ENCODE data around the gene NSD1.
"Not testable (repeated sequence)": the region's sequence is repeated elsewhere in the genome, so short reads cannot be mapped to it uniquely, and the experiment has no call there.

Gene NSD1

DNA sequence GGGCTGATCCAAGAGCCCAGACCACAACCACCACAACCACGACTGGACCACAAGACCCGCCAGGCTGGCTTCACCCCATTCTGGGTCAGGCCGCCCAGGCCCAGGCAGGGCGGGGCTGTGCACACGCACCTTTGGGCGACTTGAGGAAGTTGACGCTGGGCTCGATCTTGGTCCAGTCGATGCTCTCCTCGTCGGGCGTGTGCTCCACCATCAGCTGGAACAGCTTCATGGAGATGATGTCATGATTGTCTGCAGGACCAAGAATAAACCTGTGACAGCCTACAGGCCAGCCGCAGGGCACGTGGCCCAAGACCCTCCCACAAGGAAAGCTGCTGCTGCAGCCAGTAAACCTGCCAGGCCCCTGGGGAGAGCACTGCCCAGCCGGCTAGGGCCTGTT lies 200.6 kb downstream of the NSD1 start:
- DNase-seq, result no peak

DNA sequence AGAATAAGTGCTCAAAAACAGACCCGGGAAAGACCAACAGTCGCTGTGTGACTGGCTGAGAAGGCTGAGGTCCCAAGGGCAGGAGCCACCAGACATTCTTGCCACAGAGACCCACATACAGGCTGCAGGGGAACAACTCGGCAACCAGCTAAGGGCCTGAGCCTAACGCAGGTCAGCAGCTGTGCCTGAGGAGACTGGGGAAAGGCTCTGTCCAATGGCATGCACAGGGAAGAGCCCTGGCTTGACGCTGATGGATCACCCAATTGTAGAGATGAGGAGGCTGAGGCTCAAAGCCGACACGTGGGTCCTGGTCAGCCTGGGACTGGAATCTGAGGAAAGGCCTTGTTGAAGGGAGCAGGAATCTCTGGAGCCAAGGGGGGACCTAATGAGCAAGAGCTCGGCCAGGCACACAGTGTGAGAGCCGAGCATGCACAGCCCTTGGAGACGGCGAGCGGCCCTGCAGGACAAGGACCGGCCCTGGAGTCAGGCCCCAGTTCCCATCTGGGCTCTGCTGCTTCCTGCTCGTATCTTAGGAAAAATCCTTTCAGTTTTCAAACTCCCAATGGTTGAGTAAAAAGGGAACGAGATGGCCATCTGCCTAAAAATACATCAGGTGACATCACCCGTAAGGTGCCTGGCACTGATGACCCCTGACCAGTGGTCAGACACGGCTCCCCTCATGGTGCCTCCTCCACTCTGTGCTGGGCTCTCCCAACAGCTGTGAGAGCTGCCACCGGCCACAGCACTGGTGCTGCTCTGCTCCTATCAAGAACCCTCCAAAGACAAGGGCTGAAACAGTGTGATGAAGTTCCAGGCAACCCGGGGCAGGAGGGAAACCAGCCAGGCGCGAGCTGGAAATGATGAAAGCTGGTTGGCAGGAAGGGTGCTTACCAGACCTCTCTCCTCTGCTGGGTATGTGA lies 201.5 kb downstream of the NSD1 start:
- no peak for DNase-seq

DNA sequence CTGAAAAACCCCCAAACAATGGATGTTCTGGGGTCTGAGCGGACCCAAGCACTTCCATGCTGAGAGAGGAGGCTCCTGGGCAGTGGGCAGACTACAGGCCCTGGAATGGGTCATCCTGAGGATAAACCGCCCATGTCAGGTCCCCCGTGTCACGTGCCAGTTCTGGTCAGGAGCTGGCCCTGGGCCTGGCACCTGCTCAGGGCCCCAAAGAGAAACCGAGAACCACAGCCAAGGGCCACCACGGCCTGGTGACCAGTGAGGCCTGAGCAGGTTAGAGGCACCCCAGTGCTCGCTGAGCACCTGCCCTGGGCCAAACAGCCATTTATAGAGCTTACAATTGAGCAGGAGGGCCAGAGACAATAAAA lies 202.1 kb downstream of the NSD1 start:
- DNase-seq, result no peak

DNA sequence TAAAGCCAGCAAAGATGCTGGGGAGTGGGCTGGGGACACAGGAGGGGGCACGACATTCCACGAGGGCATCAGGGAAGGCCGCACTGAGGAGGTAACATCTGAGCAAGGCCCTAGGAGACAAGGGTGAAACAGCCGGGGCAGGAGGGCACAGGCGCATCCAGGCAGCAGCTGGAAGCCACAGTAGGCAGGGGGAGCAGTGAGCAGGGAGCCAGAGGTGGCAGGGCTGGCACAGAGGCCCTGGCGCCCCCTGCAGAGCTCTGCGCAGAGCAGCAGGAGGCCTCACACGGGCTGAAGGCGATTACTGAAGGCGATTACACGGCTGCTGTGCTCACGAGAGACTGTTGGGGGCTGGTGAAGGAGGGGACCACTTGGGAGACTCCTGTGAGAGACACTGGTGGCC lies 202.5 kb downstream of the NSD1 start:
- DNase-seq, result no peak

DNA sequence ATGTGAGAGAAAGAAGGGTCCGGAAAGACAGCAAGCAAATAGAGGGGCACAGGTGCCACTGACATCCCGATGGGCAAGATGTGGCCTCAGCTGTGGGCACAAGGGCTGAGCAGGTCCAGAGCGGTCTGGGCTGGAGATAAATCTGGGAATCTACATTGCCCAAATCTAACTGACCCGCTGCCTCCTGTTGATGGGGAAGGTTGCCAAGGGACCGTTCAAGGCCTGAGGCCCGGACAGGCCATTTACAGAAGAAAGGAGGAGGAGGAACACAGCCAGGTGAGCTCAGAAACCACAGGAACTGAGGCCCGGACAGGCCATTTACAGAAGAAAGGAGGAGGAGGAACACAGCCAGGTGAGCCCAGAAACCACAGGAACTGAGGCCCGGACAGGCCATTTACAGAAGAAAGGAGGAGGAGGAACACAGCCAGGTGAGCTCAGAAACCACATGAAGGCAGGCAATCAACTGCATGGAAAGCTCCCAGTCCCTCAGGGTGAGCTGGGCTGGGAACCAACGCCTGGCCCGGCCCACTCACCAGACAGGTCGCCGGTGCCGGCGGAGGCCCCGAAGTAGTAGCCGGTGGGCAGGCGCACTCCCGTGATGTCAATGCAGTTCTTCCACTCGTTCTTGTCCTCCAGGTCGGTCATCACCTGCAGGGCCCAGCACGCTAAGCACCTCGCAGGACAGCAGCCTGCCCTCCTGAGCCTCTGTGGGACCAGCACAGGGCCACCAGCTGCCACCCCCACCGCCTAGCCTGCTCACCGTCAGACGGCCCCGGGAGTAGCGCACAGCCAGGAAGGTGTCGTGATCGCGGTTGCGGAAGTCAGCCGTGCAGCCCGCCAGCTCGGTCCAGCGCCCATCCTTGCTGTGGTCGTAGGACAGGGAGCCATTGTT lies 203.3 kb downstream of the NSD1 start:
- no peak for DNase-seq

DNA sequence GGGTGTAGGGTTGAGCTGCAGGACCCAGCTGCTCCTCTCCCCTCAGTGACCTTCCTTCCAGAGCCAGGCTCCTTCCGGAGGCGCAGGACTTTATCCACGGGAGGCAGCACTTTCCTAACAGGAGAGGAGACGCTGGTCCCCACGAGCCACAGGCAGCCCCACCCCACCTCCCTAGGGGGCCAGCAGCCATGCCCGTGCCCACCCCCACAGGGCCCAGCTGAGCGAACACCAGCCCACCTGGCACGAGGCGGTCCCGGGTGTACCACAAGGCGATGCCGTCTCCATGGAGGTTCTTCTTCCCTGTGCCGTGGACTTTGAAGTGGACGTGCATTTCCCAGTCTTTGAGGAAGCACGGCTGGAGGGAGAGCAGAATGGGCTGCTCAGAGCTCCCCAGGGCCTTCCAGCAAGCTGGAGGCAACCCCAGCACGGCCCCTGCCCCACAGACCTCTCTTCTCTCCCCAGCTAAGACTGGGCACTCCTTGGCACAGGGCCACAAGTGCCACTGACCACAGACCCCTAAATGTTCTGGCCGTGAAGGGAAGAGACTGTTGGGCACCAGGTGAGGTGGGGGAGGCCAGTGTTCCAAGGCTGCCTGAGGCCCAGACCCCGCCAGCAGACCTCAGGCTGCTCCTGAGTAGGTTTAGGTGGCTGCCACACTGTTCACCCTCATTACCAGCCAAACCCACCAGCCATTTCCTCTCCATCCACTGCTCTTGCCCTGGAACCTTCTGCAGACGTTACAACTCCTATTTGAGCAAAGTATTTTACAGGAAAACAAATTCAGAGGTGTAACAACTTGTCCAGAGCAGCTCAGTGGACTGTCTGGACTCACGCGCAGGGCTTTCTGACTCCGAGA lies 204.9 kb downstream of the NSD1 start:
- no peak for DNase-seq

DNA sequence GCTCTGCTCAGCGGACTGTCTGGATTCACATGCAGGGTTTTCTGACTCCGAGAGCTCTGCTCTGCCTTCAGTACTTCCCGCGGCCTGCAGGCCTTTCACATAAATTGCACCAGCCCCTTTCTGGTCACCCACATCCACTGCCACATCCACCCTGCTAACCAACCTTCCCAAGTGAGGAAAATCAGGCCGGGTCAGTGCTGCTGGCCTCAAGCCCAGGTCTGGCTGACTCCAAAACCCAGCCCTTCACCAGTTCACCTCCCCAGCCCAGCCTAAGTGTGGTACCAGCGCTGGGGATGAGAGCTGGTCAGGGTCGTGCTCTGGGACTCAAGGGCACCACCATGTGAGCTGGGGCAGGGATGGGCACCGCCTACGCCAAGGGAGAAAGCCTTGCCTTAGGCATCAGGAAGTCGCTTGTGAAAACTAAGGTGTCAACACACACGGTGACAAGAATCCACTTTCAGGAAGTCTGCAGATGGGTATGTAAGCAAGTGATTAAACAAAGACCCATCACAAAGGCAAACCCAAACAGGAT lies 205.6 kb downstream of the NSD1 start:
- no peak for DNase-seq

DNA sequence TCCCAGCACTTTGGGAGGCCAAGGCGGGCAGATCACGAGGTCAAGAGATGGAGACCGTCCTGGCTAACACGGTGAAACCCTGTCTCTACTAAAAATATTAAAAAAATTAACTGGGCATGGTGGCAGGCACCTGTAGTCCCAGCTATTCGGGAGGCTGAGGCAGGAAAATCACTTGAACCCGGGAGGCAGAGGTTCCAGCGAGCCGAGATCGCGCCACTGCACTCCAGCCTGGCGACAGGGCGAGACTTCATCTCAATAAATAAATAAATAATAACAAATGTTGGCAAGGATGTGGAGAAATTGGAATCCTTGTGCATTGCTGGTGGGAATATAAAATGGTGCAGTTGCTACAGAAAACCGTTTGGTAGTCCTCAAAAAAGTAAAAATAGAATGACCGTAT lies 209.4 kb downstream of the NSD1 start:
- DNase-seq, result not testable (repeated sequence)

DNA sequence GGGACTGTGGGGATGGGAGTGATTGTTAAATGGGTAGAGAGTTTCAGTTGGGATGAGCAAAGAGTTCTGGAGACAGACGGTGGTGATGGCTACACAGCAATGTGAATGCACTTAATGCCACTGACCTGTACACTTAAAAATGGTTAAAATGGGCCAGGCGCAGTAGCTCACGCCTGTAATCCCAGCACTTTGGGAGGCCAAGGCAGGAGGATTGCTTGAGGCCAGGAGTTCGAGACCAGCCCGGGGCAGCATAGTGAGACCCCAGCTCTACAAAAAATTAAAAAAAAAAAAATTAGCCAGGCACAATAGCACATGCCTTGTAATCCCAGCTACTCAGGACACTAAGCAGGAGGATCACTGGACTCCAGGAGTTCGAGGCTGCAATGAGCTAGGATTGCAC lies 210.2 kb downstream of the NSD1 start:
- no peak for DNase-seq

DNA sequence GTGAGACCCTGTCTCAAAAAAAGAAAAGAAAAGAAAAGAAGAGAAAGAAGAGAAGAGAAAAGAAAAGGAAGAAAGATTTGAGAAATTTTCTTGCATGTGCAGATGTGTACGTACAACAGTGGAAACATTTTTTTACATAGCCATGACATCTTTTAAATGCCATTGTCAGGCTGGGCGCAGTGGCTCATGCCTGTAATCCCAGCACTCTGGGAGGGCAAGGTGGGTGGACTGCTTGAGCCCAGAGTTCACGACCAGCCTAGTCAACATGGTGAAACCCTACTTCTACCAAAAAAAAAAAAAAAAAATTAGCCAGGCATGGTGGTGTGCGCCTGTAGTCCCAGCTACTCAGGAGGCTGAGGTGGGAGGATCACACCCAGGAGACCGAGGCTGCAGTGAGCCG lies 211.3 kb downstream of the NSD1 start:
- DNase-seq, result no peak

DNA sequence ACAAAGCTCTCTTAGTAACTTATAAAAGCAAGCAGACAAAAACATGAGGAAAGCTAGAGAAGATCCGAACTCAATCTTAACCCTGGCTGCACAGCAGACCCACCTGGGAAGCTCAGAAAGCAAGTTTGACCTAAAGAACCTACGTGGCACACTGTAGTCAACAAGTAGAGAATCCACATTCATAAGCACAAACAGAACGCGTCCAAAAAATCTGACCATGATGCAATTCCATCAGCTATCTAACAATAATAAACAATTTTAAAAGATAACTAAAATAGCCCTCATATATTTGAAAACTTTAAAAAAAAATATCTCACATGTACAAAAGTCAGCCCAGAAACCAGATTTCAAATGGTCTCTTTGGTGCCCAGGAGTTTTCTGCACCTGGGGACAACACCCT lies 213.2 kb downstream of the NSD1 start:
- DNase-seq, result no peak

DNA sequence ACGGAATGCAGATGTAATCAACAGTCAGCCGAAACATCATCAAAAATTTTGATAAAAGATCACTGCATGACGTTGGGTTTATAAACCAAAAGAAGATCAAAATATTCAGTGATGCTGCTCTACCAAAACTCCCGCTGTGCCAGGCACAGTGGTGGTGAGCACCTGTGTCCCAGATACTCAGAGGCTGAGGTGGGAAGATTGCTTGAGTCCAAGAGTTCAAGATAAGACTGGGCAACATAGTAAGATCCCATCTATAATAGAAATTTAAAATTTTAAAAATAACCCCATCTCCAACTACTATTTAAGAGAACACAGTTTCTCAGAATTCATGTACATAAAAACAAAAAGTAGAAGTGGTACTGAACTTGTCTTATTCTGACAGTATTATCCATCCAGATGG lies 214.1 kb downstream of the NSD1 start:
- no peak for DNase-seq

DNA sequence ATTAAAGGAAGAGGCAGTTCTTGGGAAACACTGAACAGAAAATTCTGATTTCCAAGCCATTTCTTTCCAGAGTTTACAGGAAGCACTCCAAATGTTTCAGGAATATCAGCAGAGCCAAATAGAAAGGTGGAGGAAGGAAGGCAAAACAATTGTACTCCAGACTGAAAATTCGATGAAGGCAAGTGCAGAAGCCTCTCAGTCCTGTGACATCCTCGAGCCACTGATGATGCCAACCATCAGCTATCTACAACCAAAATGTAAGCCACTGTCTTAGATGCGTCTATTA lies 215.7 kb downstream of the NSD1 start:
- no peak for DNase-seq

DNA sequence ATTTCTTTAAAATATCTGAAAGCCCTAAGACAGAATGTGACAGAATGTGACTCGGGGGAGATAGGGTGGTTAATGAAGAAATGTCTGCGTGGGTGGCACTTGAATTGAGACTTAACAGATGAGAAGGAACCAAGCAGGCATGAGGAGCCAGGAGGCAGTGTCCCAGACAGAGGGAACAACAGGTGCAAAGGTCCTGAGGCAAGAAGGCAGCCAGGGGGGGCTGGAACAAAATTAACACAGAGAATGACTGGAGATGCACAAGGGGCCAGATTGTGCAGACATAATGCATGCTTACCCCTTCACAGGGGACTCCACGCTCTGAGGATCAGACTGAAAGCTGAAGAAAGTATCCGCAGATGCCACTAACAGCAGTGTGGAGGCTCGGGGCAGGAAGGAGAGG lies 216.2 kb downstream of the NSD1 start:
- no peak for DNase-seq
